HG02678 (cell line): Measurements from ENCODE around the gene GGNBP2.
"Not testable (repeated sequence)": the region's sequence is repeated elsewhere in the genome, so short reads cannot be mapped to it uniquely, and the experiment has no call there.

Source experiments
- ATAC-seq: cut with Tn5 transposase; IDR thresholded peaks from one replicate; pipeline ENCODE4 v1.9.1; 2021; ENCODE audit warnings: mild to moderate bottlenecking, moderate library complexity; ENCODE audit not compliant: unreplicated experiment

The GGNBP2 gene

DNA sequence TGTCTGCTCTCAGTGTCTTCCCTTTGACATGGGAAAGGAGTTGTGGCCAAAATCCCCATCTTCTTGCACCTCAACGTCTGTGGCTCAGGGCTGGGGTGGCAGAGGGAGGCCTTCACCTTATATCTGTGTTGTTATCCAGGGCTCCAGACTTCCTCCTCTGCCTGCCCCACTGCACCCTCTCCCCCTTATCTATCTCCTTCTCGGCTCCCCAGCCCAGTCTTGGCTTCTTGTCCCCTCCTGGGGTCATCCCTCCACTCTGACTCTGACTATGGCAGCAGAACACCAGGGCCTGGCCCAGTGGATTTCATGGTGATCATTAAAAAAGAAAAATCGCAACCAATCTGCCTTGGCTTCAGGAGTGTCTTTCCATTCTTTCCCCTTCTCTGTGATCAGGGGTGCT lies 55.7 kb downstream of the GGNBP2 start:
- no peak for ATAC-seq

DNA sequence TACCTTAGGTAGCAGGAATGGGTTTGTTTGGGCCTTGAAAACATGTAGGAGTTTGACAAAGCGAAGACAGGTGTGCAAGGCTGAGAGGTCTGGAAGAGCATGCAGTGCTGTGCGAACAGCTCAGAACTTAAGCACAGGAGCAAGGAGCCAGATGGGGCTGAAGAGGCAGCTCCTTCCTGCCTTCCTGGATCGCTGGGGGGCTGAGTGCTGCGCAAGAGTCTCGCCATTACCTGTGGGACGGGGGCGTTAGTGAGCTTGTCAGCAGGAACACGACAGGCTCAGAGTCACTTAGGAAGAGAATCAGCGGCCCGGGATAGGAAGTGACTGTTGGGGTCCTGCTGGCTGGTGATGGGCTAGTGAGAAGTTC lies 56.2 kb downstream of the GGNBP2 start:
- no peak for ATAC-seq

DNA sequence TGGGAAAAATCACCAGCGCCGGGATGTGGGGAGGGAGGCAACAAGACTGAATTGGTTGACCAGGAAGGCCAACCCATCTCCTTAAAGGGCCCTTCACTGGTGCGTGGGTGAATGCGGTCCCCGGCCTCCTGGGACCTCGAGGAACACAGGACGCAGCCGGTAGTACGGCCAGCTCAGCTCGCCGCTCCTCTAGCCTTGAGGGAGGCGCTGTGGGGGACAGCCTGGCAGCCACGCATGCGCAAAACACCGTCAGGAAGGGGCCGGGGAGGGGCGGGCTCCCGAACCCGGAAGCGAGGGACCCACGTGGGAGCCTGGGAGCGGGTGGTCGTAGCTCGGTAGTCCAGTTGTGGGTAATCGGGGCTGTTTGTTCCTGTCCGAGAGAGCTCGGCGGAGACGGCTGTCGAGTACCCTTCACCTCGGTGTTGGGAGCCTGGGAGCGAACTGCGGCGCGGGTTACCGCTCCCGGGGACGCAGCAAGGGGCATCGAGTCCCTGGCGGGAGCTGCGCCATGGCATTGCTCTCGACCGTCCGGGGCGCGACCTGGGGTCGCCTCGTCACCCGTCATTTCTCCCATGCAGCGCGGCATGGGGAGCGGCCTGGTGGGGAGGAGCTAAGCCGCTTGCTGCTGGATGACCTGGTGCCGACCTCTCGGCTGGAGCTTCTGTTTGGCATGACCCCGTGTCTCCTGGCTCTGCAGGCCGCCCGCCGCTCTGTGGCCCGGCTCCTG lies 56.7 kb downstream of the GGNBP2 start, which contains the start of gene MRM1:
MRM1 (plus strand) TSS at position 281 of the 727 bp plus-strand sequence; CDS start at position 509, 228 bp downstream.
- peak; percentile 85 for ATAC-seq

DNA sequence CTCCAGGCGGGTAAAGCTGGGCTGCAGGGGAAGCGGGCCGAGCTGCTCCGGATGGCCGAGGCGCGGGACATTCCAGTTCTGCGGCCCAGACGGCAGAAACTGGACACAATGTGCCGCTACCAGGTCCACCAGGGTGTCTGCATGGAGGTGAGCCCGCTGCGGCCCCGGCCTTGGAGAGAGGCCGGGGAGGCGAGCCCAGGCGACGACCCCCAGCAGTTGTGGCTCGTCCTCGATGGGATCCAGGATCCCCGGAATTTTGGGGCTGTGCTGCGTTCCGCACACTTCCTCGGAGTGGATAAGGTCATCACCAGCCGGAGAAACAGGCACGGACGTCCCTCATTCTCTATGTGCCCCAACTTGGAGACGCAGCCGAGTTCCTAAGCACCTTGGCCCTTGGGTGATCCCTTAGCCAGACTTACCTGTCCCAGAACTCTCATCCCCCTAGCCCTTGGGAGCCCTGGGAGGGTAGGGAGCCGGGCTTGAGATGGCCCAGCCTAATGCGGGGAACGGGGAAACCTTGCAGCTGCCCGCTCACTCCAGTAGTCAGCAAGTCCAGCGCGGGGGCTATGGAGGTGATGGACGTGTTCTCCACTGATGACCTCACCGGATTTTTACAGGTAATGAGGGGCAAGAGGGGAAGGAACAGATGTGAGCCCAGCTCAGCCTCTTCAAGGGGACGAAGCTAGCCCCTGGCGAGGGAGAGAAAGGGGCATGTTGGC lies 57.5 kb downstream of the GGNBP2 start:
- ATAC-seq: no peak

DNA sequence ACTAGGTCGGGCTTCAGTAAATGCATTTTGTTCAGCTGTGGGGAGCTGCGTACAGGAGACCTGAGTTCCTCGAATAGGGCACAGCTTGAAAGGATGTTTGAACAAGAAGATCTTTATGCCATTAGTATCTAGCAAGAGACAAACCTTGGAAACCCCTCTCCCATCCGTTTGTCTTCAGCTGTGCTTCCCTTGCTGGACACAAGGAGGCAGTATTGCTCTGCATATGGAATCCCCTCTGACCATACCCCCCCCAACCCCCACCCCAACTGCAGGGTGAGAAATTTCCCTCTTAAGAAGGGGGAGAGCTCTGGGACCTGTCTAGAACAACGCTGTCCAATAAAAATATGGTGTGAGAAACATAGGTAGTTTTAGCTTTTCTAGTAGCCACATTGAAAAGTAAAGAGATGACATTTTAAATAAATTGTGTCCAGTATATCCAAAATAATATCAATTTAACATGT lies 58.2 kb downstream of the GGNBP2 start:
- ATAC-seq: no peak

DNA sequence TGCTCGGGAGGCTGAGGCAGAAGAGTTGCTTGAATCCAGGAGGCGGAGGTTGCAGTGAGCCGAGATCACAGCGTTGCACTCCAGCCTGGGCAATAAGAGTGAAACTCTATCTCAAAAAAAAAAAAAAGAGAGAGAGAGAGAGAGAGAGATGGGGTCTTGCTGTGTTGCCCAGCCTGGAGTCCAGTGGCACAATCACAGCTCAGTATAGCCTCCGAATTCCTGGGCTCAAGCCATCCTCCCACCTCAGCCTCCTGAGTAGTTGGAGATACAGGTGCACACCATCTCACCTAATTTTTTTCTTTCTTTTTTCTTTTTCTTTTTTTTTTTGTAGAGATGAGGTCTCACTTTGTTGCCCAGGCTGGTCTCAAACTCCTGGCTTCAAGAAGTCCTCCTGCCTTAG lies 60.3 kb downstream of the GGNBP2 start:
- not testable (repeated sequence) for ATAC-seq

DNA sequence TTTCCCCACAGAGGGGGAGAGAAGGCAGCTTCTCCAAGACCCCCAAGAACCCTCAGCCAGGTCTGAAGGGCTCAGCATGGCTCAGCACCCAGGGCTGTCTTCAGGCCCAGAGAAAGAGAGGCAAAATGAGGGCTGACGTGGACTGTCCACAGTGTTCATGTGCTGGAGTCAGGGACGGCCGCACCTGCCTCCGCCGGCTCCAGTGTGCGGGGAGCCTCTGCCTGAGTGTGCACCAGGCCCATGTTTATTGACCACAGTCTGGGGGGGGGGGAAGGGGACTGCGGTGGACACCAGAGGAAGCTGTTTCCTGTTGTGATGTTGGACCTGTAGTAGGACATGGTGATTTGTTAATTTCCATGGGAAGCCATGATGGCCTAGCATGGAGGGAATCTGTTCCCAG lies 63.6 kb downstream of the GGNBP2 start:
- no peak for ATAC-seq

DNA sequence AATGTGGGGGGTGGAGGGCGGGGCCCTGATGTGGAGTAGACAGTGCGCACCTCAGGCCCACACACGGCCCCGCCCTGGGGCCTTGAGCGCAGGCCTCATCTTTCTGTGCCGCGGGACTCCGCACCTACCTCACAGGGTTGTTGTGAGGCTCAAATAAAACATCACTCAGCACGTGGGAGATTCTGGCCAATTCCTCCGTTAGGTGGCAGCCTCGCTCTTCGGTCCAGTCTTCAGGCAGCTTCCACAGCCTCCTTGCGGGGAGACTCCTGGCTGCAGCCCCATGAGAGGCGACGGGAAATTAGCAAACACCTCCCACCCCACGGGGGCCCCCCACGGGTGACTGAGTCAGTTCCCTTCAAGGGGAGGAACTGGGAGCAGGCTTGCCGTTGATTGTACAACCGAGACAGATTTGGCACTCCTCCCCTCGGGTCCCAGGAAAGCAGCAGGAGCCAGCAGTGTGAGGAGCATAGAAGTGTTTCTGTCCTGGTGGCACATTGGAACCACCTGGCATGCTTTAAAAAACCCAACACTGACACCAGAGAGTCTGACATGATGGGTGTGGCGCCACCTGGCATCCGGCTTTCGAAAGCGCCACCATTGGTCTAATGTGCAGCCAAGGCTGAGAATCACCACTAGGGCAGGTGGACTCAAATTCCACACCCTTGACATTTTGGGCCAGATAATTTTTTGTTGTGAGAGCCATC lies 64.2 kb downstream of the GGNBP2 start:
- no peak for ATAC-seq

DNA sequence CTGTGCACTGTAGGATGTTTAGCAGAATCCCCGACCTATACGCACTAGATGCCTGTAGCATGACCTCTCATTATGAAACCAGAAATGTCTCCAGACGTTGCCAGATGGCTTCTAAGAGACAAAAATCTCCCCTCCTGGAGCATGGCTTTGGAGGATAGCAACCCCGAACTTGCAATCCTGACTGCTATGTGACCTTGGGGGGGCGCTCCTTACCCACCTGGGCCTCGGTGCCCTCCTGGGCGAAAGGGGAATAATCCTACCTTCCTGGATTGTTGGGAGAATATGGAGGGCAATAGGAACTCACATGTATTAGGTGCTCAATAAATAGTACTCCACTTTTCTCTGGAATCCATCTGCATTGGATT lies 64.8 kb downstream of the GGNBP2 start:
- ATAC-seq: no peak

DNA sequence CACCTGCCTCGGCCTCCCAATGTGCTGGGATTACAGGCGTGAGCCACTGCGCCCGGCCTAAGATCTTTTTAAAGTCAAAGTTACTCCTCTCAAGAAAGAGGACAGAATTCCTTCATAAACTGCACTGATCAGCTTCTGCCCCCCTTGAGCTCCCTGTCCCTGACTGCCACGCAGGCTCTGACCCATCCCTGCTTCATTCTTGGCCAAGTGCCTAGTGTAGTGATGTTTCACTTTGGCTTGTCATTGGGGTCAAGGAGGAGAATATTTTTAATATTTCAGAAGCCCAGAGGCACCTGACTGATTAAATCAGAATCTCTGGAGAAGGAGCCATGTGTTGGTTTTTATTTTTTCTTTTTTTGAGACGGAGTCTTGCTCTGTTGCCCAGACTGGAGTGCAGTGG lies 65.8 kb downstream of the GGNBP2 start:
- no peak for ATAC-seq

DNA sequence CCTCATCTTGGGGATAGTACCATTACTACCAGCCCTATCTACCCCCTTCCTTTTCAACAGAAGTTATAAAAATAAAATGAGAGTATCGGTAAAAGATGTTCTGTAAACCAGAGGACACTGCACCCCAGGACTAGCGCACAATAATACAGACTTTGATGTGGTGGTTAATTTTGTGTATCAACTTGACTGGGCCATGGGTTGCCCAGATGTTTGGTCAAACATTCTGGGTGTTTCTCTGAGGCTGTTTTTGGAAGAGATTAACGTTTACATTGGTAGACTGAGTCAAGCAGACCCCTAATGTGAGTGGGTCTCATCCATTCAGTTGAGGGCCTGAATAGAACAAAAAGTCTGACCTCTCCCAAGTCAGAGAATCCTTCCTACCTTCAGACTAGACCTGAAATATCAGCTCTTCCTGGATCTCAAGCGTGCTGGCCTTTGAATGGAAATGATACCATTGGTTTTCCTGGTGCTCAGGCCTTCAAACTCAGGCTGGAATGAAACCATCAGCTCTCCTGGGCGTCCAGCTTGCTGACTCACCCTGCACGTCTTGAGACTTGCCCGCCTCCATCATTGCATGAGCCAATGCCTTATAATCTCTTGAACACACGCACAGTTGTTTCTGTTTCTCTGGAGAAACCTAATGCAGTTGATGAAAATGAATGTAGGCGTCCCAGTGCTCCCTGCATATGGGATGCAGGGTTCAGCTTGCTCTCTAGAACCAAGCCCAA lies 66.8 kb downstream of the GGNBP2 start:
- ATAC-seq: no peak

DNA sequence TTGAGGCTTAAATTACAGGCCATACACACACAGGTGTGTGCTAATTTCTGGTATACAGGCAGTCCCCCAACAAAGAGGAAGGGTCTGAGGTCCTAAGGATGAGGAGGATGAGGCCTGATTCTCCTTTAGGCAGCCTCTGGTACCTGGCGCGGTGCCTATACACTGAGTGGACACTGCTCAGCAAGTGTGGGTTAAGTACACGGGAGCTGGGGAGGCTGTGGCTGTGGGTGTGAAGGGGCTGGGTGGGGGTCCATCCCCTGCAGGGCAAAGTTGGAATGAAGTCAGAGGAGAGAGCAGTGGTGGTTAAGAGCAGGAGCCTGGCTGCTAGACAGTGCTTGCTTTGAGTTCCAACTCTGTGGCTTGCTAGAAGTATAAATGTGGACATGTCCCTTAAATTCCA lies 67.6 kb downstream of the GGNBP2 start:
- no peak for ATAC-seq

DNA sequence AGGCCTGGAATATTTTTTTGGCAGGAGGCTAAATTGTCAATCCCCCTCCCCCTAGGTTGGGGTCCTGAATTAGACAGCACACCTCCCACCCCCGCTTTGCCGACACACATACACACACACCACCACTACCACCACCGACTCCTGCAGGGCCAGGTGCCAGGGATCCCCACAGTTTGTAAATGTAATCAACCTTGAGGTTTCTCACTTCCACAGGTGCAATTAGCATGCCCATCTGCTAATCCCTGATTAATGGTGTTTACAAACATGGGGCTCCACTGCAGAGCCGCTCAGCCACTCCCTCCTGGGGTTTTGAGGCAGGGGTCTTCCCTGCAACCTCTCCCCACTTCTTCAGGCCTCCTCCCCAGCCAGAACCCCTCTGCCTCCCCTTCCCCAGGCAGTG lies 68.4 kb downstream of the GGNBP2 start:
- ATAC-seq: no peak

DNA sequence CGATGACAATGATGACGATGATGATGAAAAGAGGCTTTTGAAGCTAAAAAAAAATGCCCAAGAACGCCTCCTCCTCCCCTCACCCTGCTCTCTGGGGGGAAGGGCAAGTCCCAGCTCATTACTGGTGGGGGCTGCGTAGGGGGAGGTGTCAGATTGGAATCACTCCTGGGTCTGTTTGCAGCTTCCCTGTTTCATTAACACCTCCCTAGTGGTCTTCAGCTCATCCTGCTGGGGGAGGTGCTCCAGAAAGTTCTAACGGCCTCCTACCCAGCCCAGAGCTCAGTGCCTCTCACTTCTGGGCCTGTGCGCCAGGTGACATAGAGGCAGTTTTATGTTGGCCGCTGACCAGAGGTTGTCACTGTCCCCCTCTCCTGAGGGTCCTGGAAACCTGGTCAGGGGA lies 69.4 kb downstream of the GGNBP2 start:
- no peak for ATAC-seq

DNA sequence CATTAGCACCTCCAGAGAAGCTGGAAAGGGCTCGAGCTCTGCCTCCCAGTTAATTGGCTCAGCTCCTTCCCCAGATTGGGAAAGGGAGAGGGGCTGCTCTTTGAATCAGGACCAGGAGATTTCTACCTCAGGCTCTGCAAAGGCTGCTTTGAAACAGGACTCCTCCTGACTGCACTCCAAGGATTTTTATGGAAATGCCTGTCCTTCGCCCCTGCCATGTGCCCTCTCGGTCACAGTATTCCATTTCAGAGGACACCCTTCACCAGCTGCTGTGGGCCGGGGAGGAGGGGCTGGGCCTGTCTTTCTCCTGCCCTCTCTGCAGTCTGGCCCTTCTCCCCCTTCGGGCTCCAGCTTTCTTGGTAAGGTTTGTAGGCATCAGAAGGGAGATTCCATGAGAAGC lies 70.2 kb downstream of the GGNBP2 start:
- ATAC-seq: no peak

DNA sequence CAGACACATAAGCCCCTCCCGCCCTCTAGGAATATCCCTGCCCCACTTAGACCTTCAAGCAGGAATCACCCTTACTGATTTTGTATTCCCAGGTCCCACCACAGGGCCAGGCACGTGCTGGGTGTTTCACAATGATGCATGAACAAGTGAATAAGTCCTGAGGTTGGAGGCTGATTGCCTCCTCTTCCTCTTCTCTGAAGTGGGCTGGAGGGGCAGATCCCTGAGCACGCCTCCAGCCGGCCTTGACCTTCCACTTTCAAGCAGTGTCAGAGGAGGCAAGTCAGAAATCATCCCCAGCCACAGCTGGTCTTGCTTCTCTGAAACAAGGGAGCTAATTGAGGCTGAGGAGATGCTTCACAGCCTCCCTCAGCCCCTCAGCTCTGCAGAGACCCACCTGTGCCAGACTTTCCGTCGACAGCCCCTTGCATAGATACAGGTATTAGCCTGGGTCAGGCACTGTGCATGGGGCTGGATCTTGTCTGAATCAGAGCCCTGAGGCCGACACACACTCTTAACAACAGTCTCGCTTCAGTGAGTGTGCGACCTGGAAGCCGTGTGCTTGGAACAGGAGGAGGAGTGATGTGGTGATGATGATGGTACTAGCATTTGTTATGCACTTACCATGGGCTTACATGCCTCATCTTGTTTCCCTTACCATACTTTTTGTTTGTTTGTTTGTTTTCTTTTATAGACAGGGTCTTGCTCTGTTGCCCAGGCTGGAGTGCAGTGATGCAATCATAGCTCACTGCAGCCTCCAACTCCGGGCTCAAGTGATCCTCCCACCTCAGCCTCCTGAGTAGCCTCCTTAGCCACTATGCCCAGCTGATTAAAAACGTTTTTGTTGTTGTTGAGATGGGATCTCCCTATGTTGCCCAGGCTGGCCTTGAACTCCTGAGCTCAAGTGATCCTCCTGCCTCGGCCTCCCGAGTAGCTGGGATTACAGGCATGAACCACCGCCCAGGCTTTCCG lies 71.6 kb downstream of the GGNBP2 start:
- no peak for ATAC-seq

DNA sequence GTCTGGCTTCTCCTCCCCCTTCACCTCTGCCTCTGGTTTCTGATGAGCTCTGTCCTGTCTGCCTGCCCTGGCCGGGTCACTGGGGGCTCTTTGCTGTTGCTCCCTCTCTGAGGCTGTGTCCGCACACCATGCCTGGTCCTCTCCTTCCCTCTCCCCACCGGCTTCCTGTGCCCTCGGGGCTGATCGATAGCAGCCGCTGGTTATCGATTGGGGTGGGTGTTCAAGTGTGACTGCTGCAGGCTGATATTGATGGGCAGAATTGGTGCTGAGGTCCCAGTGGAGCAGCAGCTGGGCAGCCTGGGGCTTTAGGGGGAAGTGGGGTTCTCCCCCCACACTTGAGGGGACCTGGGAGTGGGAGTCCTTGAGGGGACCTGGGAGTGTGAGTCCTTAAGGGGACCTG lies 73.1 kb downstream of the GGNBP2 start:
- ATAC-seq: no peak

DNA sequence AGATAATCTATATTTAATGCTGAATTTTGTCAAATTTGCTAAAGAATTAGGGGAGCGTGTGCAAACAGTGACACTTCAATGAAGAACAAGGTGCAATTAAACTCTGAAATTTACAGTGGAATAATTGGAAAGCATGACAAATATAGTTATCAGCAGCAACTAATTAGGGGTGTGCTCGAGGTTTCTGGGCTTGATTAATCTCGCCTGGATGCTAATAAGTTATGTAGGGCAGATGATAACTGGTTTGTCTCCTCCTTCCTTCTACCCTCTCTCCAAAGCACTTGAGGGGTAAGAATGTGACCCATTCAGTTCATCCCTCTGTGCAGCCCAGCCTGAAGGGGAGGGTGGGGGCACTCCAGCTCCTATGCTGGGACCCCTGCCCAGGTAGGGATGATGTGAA lies 78.6 kb downstream of the GGNBP2 start:
- ATAC-seq: no peak

DNA sequence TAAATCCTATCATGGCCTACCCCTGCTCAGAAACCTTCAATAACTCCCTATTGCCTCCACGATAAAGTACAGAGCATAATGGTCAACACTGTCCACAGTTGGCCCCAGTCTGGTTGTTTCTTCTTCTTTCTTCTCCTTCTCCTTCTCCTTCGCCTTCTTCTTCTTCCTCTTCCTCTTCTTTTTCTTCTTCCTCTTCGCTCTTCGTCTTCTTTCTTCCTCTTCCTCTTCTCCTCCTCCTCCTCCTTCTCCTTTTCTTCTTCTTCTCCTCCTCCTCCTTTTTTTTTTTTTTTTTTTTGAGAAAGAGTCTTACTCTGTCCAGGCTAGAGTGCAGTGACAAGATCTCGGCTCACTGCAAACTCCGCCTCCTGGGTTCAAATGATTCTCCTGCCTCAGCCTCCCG lies 80.5 kb downstream of the GGNBP2 start:
- no peak for ATAC-seq

DNA sequence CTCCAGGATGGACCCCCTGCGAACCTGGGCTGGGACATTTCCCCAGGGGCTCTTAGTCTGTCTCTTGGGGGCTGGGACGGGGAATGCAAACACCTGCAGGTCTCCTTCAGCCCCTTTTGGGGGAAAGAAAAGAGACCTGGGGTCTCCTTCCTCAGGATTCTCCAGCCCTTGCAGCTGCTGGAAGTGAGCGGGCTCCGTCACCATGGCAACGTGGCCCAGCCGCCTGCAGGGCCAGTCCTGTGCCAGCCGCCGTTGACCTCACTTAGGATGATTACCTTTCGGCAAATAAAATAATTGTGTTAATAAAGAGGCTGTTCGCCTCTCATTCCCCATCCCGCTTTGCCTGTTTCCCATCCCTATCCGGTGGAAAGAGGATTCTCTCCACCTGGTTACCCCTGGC lies 82.4 kb downstream of the GGNBP2 start:
- ATAC-seq: no peak
